OCI-M2 (cell line): Measurements from ENCODE around the gene MGAT4B.
A peak's percentile ranks its signal among the peaks of the same experiment; 100 is the strongest.

ENCODE experiments used
- DNase-seq: peaks from one replicate; lab custom pipeline; 2025; ENCODE audit not compliant: unreplicated experiment; lab: John Stamatoyannopoulos, UW

Gene MGAT4B

DNA sequence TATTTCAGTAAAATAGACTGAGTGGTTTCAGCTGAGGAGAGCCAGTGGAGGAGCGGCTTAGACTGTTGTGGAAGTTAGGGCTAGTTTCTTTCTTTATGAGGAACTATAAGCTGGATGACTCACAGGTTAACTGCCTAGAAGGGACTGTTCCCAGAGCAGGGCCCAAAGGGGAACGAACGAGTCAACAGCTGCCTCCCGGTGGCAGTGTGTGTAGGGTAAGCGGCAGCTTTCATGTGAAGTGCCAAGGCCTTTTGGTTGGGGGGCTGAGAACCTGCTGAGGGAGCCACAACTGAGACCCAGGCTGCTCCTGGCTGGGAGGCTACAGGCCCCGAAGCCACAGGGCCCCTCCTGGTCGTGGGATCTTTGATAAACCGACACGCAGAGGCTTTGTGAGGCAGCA, 21.0 kb upstream of the MGAT4B start:
- no peak for DNase-seq

DNA sequence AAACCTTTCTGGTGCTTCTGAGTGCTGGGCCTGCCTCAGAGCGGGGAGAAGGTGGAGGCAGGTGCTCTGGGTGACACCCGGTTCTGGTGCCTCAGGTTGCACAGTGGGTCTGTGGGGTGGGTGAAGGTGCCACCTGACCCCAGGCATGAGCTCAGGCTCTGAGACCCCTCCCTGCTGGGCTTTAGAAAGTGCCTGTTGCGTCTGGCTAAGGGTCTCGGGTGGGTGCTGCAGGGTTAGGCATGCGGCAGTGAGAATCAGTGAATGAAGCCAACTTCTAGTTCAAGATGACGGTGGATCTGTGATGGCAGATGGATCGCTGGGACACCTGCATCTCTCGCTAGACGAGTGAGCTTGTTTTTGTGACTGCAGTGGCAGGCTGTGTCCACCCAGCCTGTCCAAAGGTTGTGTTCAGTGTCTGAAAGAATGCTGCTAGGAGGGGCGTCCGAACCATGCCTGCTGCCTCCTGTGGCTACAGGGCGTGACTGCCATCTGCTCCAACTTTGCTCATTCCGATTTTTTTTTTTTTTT, 19.1 kb upstream of the MGAT4B start:
- DNase-seq, result no peak

DNA sequence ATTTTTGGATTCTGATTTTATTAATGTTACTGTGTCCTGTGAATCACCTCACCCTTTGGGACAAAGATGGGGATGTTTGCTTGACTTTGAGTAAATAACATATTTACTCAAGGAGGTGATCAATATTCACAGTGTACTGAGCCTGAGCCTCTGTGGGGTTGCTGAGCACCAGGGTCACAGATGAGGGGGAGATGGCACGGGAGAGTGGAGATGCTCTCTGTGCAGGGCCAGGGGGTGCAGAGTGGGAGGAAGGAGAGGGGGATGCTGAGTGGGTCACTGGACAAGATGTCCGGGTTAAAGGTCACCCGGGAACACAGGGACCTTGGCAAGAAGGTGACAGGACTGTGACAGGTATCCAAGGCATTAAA, 18.1 kb upstream of the MGAT4B start:
- no peak for DNase-seq

DNA sequence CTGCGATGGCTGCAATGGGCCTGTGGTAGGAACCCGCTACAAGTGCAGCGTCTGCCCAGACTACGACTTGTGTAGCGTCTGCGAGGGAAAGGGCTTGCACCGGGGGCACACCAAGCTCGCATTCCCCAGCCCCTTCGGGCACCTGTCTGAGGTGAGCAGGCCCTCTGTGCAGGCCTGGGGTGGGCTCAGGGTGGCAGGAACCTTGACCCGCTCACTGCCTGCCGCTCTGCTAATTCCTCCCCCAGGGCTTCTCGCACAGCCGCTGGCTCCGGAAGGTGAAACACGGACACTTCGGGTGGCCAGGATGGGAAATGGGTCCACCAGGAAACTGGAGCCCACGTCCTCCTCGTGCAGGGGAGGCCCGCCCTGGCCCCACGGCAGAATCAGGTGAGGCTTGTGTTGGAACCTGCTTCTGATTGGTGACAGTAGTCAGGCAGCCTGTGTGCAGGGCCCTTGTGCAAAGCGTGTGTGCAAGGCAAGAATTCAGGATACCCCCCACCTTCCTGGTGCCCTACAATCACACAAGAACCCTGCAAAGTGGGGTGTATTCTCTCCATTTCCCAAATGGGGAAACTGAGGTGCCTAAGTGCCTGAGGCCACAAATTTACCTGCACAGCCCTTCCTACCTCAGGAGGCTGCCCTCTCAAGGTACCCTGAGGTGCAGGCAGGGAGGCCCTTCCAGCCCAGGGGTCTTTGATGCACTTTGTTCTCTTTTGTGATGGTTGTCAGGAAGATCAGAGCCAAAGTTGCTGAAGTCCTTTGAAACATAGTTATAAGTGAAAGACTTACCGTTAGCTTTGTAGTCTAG, 17.5 kb upstream of the MGAT4B start:
- no peak for DNase-seq

DNA sequence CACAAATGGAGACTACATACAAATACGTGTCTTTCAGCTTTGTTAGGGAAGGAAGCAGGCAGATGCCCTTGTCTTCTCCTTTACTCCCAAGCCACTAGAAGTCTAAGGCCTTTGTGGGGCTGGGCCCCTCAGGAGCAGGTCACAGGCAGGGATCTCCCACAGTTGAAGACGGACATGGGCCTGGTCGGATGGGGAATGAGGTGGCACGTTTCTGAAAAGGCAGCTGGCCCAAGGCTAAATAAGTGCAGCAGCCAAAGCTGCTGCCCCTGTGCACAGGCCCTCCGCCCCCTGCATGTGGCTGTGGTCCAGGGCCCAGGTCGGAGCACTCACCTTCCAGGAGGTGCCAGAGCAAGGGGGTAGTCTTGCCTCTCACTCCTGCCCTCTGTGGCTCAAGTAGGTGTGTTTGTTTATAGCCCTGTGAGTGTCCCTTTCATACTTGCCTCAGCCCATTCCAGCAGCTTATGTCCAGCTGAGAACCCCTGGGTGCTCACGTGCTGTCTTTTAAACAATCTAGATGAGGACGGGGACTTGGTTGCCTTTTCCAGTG, 15.9 kb upstream of the MGAT4B start:
- no peak for DNase-seq

DNA sequence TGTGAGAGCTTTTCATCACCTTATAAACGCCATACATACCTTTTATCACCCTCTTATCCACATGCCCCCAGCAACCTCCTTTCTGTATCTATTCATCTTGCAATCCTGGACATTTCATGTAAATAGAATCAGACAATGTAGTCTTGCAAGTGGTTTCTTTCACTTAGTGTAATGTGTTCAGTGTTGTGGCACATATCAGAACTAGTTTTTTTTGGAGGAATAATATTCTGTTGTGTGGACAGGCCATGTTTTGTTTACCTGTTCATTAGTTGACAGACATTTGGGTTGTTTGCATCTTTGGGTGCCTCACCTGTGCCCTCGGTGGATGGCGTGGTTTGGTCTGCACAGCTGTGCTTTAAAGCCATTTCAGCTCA, 15.4 kb upstream of the MGAT4B start:
- DNase-seq, result no peak

DNA sequence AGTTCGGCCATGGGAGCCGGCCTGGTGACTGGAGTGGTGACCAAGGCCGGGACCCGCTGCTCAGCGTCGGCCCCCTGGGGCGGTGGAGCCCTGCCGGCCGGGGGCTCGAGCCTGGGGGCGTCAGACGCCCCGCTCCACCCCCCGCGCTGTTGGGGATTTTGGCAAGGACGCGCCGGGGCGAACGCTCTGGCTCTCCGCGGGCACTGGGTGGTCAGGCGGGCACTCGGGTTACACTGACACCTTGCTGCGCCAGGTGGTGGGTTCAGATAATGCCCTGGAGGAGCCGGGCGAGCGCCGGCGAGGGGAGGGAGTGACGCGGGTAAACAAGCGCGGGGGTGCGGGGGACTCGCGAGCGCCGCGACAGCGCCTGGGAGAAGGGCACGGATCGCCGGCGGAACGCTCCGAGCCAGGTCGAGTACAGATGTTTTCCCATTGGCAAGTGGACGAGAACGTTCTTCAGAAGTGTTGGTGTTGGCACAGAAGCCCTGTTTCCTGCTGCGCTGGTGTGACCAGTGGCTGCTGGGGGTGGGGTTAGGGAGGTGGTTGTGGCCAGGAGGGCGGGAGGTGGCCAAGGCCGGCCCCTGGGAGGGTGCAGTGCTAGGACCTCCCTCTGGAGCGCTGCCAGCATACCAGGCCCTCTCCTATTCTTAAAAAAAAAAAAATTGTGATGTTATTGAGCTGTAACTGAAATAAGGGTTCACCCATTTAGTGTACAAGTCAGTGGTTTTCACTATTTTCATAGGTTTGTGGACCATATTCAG, 14.8 kb upstream of the MGAT4B start:
- DNase-seq, result peak; percentile 19

DNA sequence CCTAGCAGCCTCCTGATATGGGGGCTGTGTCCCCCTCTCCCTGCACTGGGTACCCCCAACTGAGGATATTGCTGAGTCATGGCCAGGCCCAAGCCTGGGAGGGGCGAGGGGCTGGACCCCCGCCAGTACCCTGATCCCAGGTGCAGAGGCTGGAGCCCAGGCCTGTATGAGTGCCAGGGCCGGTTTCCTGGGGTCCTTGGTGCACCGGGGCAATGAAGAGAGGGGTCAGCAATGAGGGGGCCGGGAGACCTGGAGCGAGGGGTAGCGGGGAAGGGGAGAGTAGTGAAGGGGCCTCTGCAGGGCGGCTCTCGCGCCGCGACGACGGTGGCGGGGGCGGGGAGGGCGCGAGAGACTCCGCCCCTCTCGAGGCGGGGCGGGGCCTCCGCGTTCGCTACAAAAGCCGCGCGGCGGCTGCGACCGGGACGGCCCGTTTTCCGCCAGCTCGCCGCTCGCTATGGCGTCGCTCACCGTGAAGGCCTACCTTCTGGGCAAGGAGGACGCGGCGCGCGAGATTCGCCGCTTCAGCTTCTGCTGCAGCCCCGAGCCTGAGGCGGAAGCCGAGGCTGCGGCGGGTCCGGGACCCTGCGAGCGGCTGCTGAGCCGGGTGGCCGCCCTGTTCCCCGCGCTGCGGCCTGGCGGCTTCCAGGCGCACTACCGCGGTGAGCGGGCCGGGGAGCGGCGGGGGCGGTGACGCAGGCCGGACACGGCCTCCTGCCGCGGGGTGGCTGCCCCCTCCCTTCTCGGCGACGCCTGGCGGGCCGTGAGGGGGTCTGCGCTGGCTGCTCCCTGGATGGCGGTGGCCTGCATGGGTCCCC, 14.0 kb upstream of the MGAT4B start, which contains the start of gene SQSTM1:
Gene SQSTM1 (plus strand): TSS at position 423 of the 815 bp plus-strand sequence. CDS start 32 bp downstream, at position 455.
- no peak for DNase-seq

DNA sequence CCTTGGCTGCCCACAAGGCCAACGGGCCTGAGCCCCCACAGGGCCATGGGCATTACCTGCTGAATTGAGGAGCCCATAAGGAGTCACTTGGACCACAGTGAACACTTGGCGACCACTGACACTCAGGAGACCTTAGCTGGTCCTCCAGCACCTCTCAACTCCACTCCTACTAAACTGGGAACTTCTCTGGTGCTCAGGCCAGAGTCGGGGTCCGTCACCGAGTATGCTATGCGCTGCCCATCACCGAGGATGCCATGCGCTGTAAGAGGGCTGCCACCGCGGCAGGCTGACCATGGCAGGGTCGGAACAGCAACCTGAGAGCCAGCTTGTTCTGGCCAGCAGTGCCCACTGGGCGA, 13.4 kb upstream of the MGAT4B start:
- no peak for DNase-seq

DNA sequence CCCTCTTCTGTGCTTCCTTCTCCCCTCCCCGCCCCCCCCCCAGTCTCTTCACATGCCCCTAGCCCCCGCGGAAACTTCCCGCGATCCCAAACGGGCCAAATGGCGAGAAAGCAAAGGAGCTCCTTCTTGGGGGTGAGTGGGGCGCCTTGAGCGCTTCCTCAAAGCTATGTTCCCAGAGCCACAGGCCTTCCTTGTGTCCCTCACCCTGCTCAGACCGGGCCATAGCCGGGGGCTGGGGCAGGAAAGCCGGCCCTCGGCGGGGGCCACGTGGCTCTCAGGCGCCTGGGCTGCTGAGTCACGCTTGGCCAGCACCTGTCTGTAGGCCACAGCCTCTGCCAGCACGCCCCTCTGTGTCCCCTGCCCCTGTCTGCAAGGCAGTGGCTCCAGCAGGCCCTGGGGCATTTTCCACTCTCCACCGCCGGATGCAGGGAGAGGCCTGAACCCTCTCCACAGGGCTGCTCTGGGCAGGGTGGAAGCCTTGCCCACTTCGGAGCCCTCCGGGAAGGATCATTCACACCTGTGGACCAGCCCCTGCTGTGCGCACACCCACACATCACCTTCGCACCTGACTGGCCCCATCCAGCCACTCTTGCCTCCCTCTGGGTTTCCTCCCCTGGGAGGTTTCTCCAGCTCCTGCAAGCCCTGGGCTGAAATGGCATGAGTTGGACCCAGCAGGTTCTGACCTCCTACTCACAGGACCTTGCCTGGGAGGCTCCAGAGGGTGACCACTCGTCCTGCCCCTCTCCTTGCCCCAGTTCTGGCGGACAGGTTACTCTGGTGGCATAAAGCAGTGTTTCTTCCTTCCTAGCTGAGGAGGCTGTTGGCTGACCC, 12.8 kb upstream of the MGAT4B start:
- DNase-seq, result no peak

DNA sequence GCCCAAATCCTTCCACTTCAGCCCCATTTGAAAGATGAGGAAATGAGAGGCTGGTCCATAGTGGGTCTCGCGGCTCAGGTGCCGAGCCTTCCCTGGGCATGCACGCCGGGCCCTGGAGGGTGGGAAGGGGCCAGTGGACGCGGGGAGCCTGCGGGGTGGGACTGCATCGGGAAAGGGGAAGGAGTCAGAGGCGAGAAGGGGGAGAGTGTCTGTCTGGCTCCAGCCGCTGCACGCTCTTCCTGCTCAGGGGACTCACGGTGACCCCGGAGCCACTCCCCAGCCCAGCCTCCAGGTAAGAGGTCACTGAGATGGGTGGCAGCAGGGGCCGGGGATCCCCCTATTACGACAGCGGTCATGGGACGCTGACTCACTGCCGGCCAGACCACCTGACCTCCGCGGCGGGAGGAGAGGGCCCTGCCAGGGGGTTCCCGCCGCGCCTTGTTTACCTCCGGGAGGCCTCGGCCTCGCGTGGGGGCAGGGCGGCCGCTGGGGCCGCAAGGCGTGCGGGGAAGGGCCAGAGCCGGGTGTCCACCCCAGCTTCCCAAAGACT, 12.2 kb upstream of the MGAT4B start:
- no peak for DNase-seq

DNA sequence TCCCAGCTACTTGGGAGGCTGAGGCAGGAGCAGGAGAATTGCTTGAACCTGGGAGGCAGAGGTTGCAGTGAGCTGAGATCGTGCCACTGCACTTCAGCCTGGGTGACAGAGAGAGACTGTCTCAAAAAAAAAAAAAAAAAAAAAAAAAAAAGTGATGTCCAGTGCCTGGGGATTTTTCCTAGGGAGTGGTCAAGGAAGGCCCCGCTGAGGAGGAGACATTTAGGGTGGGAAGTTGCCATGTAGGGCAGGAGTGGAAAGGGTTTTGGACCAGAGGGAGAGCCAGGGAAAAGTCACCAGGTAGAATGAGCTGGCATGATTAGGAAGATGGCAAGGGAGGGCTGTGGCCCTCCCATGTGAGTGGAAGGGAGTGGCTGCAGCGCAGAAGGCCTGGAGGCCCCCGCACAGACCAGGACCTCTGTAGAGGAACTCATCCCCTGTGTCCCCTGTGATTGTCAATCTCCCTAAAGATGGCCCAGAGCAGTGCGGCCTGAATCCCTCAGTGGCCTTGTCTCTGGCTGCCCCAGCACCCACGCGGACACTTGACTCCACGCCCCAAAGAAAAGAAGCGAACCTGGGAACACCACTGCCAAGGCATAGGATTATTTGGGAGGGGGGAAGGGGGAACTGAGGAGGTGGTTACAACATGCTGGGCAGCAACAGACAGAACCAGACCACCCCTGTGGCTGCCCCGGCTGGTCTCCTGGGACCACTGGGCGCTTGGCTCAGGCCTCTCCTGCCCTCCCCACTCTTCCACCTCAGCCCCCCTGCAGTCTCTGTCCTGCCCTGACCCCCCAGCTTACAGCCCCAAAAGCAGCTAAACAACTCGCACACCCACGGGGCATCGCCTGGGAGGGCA, 11.5 kb upstream of the MGAT4B start:
- no peak for DNase-seq

DNA sequence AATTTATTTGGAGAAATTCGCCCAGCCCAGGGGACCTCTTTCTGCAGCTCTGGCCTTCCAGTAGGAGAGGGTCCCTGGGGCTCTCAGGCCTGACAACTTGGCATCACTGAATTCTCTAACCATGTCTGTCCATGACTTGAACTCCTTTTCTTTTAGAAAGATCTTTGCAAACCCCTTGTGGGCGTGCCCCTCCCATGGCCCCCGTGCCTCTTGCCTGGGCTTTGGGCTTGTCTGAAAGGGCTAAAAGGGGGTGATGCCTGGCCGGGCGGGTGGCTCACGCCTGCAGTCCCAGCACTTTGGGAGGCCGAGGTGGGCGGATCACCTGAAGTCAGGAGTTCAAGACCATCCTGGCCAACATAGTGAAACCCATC, 10.8 kb upstream of the MGAT4B start:
- DNase-seq, result no peak

DNA sequence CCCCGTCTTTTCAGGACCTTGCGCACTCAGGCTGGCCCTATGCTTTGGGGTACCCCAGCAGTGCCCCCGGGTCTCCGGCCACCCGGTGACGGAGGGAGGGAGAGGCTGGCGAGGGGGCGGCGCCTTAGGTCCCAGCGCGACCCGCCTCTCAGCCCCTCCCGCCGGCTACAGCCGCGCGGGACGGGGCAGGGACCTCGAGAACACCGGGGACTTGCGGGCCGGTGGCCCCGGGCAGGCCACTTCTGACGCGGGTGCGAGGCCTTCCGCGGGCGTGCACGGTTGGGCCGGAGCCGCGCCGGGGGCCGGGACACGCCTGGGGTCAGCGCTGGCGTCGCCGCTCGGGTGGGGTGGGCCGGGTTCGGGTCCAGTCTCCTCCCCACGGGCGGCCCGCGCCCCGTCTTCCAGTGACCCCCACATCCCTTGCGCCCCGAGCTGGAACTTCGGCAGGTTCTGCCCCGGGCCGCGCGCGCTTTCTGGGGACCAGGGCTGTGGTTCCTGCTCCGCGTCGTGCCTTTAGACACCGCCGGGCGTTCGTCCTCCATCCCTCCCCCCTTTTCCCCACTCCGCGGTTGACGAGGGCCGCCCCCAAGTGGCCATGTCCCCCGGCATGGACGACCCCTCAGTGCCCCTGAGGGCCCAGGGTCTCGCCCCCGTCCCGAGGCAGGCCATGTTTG, 10.3 kb upstream of the MGAT4B start:
- no peak for DNase-seq

DNA sequence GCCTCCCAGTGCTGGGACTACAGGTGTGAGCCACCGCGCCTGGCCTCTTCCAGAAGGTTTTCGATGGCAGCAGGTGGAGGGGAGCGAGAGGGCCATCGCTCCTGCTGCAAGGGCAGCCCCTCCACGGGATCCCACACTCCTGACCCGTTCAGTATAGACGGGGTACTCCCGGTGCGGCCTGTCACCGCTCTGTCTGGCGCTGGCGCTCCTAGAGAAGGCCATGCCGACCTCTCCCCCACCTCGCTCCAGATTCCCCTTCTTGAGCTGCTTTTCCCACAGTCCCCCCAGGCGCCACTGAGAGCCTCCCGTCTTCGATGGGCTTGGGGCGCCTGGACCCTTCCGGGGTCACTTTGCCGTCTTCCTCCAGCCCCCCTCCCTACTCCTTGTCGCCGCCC, 9.7 kb upstream of the MGAT4B start:
- DNase-seq, result no peak

DNA sequence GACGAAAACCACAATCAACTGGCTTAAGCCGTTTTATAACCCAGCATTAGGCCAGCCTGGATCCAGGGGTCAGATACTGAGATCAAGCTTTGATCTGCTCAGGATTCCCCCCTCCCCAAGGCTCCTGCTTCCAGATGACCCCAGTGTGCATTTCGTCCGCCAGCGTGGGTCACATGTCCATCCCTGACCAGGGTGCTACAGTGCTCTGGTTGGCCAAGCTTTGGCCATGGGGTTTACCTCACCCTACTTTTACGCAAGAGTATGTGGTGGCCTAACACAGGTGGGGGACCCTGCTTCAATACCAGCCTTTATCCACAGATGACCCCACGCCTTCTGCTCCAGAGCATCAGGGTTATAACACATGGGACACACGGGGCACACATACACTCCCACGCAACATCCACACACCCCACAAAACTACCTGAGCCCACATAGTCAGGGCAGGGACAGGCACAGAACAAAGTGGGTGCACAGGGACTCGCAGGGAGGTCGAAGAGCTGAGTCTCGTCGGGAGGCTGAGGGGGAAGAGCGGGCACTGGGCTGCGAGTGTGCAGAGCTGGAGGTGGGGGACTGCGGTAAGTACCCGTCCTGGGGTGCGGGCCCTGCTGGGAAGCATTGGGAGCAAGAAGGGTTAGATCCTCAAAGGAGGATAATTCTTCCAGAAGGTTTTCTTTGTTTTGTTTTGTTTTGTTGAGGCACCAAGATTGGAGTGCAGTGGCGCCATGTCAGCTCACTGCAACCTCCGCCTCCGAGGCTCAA, 9.0 kb upstream of the MGAT4B start:
- no peak for DNase-seq

DNA sequence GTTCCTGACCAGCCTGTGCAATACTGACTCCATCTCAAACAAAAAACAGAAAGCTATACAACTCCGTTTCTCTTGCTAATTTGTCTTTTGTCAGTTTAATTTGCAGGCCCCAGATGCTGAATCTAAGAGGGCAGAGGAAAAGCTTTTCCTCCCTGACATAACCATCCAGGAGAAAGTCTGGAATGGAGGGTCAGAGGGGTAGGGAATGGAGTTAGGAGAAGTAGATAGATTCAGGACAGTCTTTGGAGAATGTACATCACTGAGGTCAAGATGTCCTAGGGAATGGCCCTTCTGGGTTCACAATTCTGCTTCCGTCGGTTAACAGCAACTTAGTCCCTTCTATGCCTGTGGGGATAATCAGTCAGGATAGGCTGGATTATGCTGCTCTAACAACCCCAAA, 7.4 kb upstream of the MGAT4B start:
- no peak for DNase-seq
